ENCODE data around the gene MMP10.

The MMP10 gene

GRCh38 chr11:102780491-102780918 is at the start of gene MMP10:
MMP10 (minus strand) TSS chr11:102780628; CDS start chr11:102780591, 37 bp downstream.
- DNase-seq (ENCODE audit: low read depth in 2 of 2): no peak

- no peak for DNase-seq (ENCODE audit: low read depth in 2 of 2)
Observed at GRCh38 chr11:102829316-102830000, 49.0 kb upstream of the MMP10 start.

- no peak for DNase-seq (ENCODE audit: low read depth in 2 of 2)
Observed at GRCh38 chr11:102824556-102824955, 44.1 kb upstream of the MMP10 start.

GRCh38 chr11:102819491-102819890 is 39.1 kb upstream of the MMP10 start:
- DNase-seq (ENCODE audit: low read depth in 2 of 2): no peak

GRCh38 chr11:102813484-102813883 is 33.1 kb upstream of the MMP10 start:
- no peak for DNase-seq (ENCODE audit: low read depth in 2 of 2)

- no peak for DNase-seq (ENCODE audit: low read depth in 2 of 2)
Observed at GRCh38 chr11:102812188-102812587, 31.8 kb upstream of the MMP10 start.

- no peak for DNase-seq (ENCODE audit: low read depth in 2 of 2)
Observed at GRCh38 chr11:102810950-102811660, 30.7 kb upstream of the MMP10 start.

GRCh38 chr11:102809971-102810370 is 29.5 kb upstream of the MMP10 start:
- DNase-seq (ENCODE audit: low read depth in 2 of 2): no peak

- DNase-seq (ENCODE audit: low read depth in 2 of 2): no peak
Observed at GRCh38 chr11:102807921-102808320, 27.5 kb upstream of the MMP10 start.

- DNase-seq (ENCODE audit: low read depth in 2 of 2): no peak
Observed at GRCh38 chr11:102806296-102806695, 25.9 kb upstream of the MMP10 start.

GRCh38 chr11:102802341-102802740 is 21.9 kb upstream of the MMP10 start:
- no peak for DNase-seq (ENCODE audit: low read depth in 2 of 2)

- no peak for DNase-seq (ENCODE audit: low read depth in 2 of 2)
Observed at GRCh38 chr11:102800767-102801166, 20.3 kb upstream of the MMP10 start.

GRCh38 chr11:102799681-102800340 is 19.4 kb upstream of the MMP10 start:
- no peak for DNase-seq (ENCODE audit: low read depth in 2 of 2)

- DNase-seq (ENCODE audit: low read depth in 2 of 2): no peak
Observed at GRCh38 chr11:102798012-102798746, 17.8 kb upstream of the MMP10 start, which contains the start of gene MMP1. MMP1 (minus strand) TSS chr11:102798160; CDS start chr11:102798092, 68 bp downstream.

- no peak for DNase-seq (ENCODE audit: low read depth in 2 of 2)
Observed at GRCh38 chr11:102794382-102794781, 14.0 kb upstream of the MMP10 start.

- DNase-seq (ENCODE audit: low read depth in 2 of 2): no peak
Observed at GRCh38 chr11:102793677-102794290, 13.4 kb upstream of the MMP10 start.

GRCh38 chr11:102792604-102793003 is 12.2 kb upstream of the MMP10 start:
- no peak for DNase-seq (ENCODE audit: low read depth in 2 of 2)

GRCh38 chr11:102791271-102792036 is 11.0 kb upstream of the MMP10 start:
- DNase-seq (ENCODE audit: low read depth in 2 of 2): no peak

- DNase-seq (ENCODE audit: low read depth in 2 of 2): no peak
Observed at GRCh38 chr11:102788334-102788995, 8.0 kb upstream of the MMP10 start.

GRCh38 chr11:102784380-102784779 is 4.0 kb upstream of the MMP10 start:
- DNase-seq (ENCODE audit: low read depth in 2 of 2): no peak

Data from stimulated activated CD4-positive, alpha-beta T cell treated with anti-CD3 and anti-CD28 coated beads, Interleukin-12 subunit alpha, Interleukin-12 subunit beta, amount 100 ng/mL, for 24 hours (primary cell).